ENCODE data around the gene BTBD17. TPM values are rescaled to one million over a fixed set of nuclear protein-coding genes. Genes with fewer than 3 reads are reported as not detected.

BTBD17 gene
- total and polyA plus RNA-seq, 12 donors = not detected

DNA sequence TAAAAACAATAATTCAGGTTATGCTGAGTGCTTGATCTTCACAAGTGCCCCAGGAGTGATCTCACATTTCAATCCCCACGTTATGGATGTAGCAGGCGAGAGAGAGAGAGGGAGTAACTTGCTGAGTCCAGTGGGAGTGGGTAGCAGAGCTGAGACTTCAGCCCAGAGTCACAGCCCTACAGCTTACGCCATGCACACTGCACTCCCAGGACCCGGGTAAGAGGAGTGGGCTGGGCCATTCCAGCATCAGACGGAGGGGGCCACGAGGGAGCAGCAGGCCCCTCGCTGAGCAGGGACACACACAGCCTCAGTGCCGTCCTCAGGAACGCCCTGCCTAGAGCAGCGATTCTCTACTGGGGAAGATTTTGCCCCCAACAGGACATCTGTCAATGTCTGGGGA is 45.4 kb downstream of the BTBD17 start:
- no peaks in the 10 kb centered on the region for H3K27me3 ChIP-seq
- H3K27ac ChIP-seq = no peak overlapping the region
- no peaks in the 10 kb centered on the region for H3K36me3 ChIP-seq

GRCh38 chr17:74314877-74315276 is 46.8 kb downstream of the BTBD17 start:
- ATAC-seq = no peak
- TF ChIP-seq, protein P1, sequence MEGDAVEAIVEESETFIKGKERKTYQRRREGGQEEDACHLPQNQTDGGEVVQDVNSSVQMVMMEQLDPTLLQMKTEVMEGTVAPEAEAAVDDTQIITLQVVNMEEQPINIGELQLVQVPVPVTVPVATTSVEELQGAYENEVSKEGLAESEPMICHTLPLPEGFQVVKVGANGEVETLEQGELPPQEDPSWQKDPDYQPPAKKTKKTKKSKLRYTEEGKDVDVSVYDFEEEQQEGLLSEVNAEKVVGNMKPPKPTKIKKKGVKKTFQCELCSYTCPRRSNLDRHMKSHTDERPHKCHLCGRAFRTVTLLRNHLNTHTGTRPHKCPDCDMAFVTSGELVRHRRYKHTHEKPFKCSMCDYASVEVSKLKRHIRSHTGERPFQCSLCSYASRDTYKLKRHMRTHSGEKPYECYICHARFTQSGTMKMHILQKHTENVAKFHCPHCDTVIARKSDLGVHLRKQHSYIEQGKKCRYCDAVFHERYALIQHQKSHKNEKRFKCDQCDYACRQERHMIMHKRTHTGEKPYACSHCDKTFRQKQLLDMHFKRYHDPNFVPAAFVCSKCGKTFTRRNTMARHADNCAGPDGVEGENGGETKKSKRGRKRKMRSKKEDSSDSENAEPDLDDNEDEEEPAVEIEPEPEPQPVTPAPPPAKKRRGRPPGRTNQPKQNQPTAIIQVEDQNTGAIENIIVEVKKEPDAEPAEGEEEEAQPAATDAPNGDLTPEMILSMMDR (IDR thresholded peaks at IDR 0.05) = no peak
- intact Hi-C loops (cut with DNase I) = no loop called here
- H3K27me3 ChIP-seq = no peaks in the 10 kb centered on the region
- WGBS, 2 donors = 90 to 93% methylated on average over 15 of the region's 15 CpGs
- H3K4me1 ChIP-seq = no peaks in the 10 kb centered on the region
- H3K4me3 ChIP-seq = no peak overlapping the region
- H3K27ac ChIP-seq = no peak overlapping the region
- no peak for DNase-seq
- peaks cover 0 to 11% (median 0%) of the 10 kb centered on the region in 11 donors for H3K9me3 ChIP-seq
- H3K36me3 ChIP-seq = no peaks in the 10 kb centered on the region

More for the DNA sequence above, 45.4 kb downstream of the BTBD17 start:
- TF ChIP-seq, protein P1 (IDR thresholded peaks at IDR 0.05) = no peak
- WGBS, 2 donors = 55 to 64% methylated on average over 10 of the region's 10 CpGs
- no peak for ATAC-seq
- DNase-seq = no peak
- Histone ChIP-seq H3K9me3 (peaks cover 0 to 11% (median 0%) of the 10 kb centered on the region in 11 donors), H3K4me1 (no peaks in the 10 kb centered on the region), H3K4me3 (no peak overlapping the region)
- intact Hi-C loops (cut with DNase I) = no loop called here

DNA sequence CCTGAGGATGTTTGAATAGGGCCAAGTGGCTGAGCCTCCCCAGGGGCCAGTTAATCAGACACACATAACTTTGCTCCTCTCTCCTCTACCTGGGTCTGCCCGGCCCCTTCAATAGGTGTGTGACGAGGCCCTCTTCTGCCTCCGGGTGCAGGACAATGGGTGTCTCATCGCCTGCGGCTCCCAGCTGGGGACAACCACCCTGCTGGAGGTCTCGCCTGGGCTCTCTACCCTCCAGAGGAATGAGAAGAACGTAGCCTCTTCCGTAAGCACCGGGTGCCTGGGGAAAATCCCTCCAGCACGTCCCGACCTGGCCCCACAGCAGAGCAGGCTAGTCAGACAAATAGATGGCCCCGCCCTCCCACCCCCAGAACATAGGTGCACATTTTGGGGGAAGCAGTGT is 51.8 kb downstream of the BTBD17 start:
- H3K36me3 ChIP-seq = no peaks in the 10 kb centered on the region
- peaks cover 0 to 13% (median 4%) of the 10 kb centered on the region in 9 donors for H3K4me1 ChIP-seq
- WGBS, 2 donors = 72 to 84% methylated on average over 12 of the region's 12 CpGs
- H3K27me3 ChIP-seq = no peaks in the 10 kb centered on the region
- H3K4me3 ChIP-seq = no peak overlapping the region
- H3K9me3 ChIP-seq = peaks cover 0 to 17% (median 0%) of the 10 kb centered on the region in 11 donors
- ATAC-seq = no peak
- H3K27ac ChIP-seq = no peak overlapping the region
- no peak for DNase-seq
- TF ChIP-seq, protein P1 (IDR thresholded peaks at IDR 0.05) = no peak
- intact Hi-C loops (cut with DNase I) = loop anchor here in 5 of 10 donors (5.0 to 10.0 kb wide), 3 partner anchors 42 to 185 kb away; no protein-coding TSS in a partner anchor

GRCh38 chr17:74307984-74308773 is 53.5 kb downstream of the BTBD17 start:
- no peaks in the 10 kb centered on the region for H3K36me3 ChIP-seq
- no peaks in the 10 kb centered on the region for H3K27me3 ChIP-seq
- H3K4me3 ChIP-seq = no peak overlapping the region
- 35 to 39% methylated on average over 15 of the region's 15 CpGs for WGBS, 2 donors
- peaks cover 0 to 13% (median 4%) of the 10 kb centered on the region in 9 donors for H3K4me1 ChIP-seq
- peak overlapping the region in 6 of 10 donors; percentile 7 to 56 (median 26) for H3K27ac ChIP-seq
- H3K9me3 ChIP-seq = peaks cover 0 to 20% (median 0%) of the 10 kb centered on the region in 11 donors
- DNase-seq = peak; percentile 66 to 67
- peak; percentile 80 to 95 (median 88) for ATAC-seq
- TF ChIP-seq, protein P1 (IDR thresholded peaks at IDR 0.05) = no peak
- intact Hi-C loops (cut with DNase I) = loop anchor here in 5 of 10 donors (2.0 to 10.0 kb wide), 4 partner anchors 44 to 187 kb away; partner anchors contain the start of gene BTBD17 (in 1 of the 5)

Other genes with a start within 250 kb of the BTBD17 start
- 100 to 1,000 TPM; 661 to 847 (median 735) TPM for gene RPL38, start 158.2 kb downstream of the BTBD17 start, total RNA-seq
- gene RPL38, start 158.2 kb downstream of the BTBD17 start, polyA plus RNA-seq = 1,000 to 10,000 TPM; 1,527 to 2,186 TPM
- gene TTYH2, start 148.3 kb downstream of the BTBD17 start, total RNA-seq = 10 to 100 TPM; 20.9 to 36.3 (median 26.1) TPM
- 10 to 100 TPM in 1 of 2 donors, 1 to 10 TPM in 1; 8.6 to 20.6 TPM for gene TTYH2, start 148.3 kb downstream of the BTBD17 start, polyA plus RNA-seq
- gene DNAI2, start 87.6 kb downstream of the BTBD17 start, total RNA-seq = under 1 TPM in 1 of 10 donors, not detected in 9; 0.16 TPM
- gene DNAI2, start 87.6 kb downstream of the BTBD17 start, polyA plus RNA-seq = not detected
- gene KIF19, start 35.6 kb downstream of the BTBD17 start, total RNA-seq = 1 to 10 TPM in 2 of 10 donors, under 1 TPM in 8; 0.07 to 1.5 (median 0.26) TPM
- under 1 TPM; 0.29 to 0.41 TPM for gene KIF19, start 35.6 kb downstream of the BTBD17 start, polyA plus RNA-seq
- gene GPR142, start 5.6 kb upstream of the BTBD17 start, total RNA-seq = under 1 TPM in 1 of 10 donors, not detected in 9; 0.70 TPM
- not detected for gene GPR142, start 5.6 kb upstream of the BTBD17 start, polyA plus RNA-seq
- 10 to 100 TPM; 28.0 to 41.0 (median 32.5) TPM for gene GPRC5C, start 70.2 kb upstream of the BTBD17 start, total RNA-seq
- 10 to 100 TPM; 29.5 to 38.2 TPM for gene GPRC5C, start 70.2 kb upstream of the BTBD17 start, polyA plus RNA-seq
- 10 to 100 TPM in 1 of 10 donors, 1 to 10 TPM in 4, under 1 TPM in 5; 0.38 to 13.1 (median 1.4) TPM for gene CD300A, start 104.8 kb upstream of the BTBD17 start, total RNA-seq
- gene CD300A, start 104.8 kb upstream of the BTBD17 start, polyA plus RNA-seq = 1 to 10 TPM in 1 of 2 donors, under 1 TPM in 1; 0.95 to 1.9 TPM
- gene CD300LB, start 169.6 kb upstream of the BTBD17 start, total RNA-seq = 1 to 10 TPM in 1 of 10 donors, under 1 TPM in 5, not detected in 4; 0.14 to 1.7 (median 0.26) TPM
- gene CD300LB, start 169.6 kb upstream of the BTBD17 start, polyA plus RNA-seq = under 1 TPM in 1 of 2 donors, not detected in 1; 0.25 TPM
- gene CD300C, start 184.2 kb upstream of the BTBD17 start, total RNA-seq = 1 to 10 TPM in 1 of 10 donors, under 1 TPM in 9; 0.21 to 3.2 (median 0.55) TPM
- under 1 TPM; 0.22 to 0.65 TPM for gene CD300C, start 184.2 kb upstream of the BTBD17 start, polyA plus RNA-seq
- gene CD300H, start 205.6 kb upstream of the BTBD17 start, total RNA-seq = under 1 TPM in 2 of 10 donors, not detected in 8; 0.49 to 0.97 TPM
- gene CD300H, start 205.6 kb upstream of the BTBD17 start, polyA plus RNA-seq = not detected
- not detected for gene CD300LD, start 230.4 kb upstream of the BTBD17 start, total RNA-seq
- not detected for gene CD300LD, start 230.4 kb upstream of the BTBD17 start, polyA plus RNA-seq

Measured in heart right ventricle (tissue), 16 donors.